T-helper 2 cell treated with Interferon-gamma antibody and Interleukin-4, amounts not matched to agents 100 ng/mL and 5 ng/mL, for 36 hours (primary cell): ENCODE data around the gene ATP8A1. TPM values are rescaled to one million over a fixed set of nuclear protein-coding genes. Genes with fewer than 3 reads are reported as not detected.
"Not testable (repeated sequence)": the region's sequence is repeated elsewhere in the genome, so short reads cannot be mapped to it uniquely, and the experiment has no call there.

Source experiments
- intact Hi-C: fragments of 100-400 bp; cut with micrococcal nuclease; formaldehyde crosslinking; loops from one replicate; pipeline ENCODE4 v1.15.1; 2023
- total RNA-seq: library from RNA; stranded (reverse); gene quantifications from 2 replicates; pipeline ENCODE4 v1.2.3, GENCODE V29; 2022

The ATP8A1 gene
- total RNA-seq, 1 donor from 2014 or later, result 22.1 TPM

DNA sequence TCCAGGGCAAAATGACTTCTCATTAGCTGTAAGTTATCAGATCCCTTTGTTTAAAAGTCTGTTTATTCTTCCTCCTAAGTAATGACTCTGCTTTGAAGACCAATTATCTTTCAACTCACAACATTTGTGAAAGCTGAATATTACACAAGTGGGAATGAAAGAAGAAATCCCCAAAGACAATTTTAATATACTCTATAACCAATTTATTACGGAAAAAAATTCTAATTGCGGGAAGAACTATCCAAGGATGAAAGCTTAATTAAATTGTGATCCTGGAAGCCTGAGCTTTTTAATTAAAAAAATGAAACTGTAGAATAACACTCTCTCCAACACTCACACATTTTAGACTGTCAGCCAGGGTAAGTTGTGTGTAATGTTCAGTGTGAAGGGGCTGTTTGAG is 275.2 kb downstream of the ATP8A1 start:
- intact Hi-C loops, result no loop called here

DNA sequence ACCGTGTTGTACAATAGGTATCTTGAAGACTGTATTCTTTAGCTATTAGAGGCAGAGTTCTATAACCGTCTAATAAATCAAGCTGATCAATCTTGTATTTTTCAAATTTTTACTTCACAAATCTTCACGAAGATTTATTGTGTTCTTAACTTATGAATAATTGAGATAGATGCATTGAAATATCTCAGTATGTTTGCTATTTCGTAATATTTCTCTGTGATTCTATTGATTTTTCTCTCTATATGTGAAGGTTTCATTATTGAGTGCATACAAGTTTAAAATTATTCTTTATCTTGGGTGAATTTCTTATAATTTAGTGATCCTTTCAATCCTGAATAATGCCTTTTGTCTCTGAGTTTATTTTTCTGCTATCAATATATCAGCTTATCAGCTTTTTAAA is 279.4 kb downstream of the ATP8A1 start:
- intact Hi-C loops, result no loop called here

DNA sequence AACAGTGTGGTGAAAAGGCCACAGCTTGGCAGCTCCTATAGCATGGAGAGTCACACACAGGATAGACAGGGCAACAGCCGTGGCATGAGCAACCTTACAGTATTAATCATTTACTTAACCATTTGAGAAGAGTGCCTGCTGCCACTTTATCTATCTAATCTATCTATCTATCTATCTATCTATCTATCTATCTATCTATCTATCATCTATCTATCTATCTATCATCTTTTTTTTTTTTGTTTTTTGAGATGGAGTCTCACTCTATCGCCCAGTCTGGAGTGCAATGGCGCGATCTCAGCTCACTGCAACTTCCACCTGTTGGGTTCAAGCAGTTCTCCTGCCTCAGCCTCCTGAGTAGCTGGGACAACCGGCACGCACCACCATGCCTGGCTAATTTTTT is 284.6 kb downstream of the ATP8A1 start:
- intact Hi-C loops, result not testable (repeated sequence)

DNA sequence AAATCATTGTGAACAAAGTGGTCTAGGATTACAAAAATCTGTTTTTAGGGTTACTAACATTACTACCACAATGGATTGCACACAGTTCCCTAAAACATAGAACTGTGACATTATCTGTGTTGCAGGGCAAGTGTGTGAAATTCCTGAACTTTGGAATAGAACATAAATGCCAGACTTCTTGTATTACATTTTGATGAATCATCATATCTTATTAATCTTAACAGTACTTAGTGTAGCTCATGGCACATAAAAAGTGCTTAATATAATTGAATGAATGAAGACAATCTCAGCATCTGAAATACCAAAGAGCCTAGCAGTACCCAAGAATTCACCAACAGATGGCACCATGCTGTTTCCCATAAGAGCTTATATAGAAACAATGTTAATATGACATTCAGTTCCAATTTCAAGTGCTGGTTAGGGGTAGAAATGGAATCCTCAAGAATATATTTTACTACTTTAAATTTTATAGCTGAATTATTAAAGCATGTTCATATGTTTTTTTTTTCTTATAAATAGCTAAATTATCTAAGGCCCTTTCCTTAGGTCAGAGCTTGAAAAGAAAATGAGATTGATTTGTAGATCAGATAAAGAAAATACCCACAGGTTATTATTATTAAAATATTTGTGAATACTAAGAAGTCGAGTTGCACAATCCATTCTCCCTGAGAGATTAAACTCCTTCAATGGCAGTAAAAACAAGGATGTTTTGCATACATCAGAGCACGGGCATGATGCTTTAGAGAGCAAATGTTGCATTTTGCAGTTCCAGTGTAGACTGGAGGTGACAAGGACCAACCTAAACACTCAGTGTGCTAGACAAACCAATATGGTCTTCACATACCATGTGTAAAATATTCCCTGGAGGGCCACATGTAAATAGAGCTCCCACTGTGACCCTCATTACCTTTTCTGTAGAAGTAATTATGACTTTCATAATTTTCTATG is 285.3 kb downstream of the ATP8A1 start:
- intact Hi-C loops, result loop anchor here (1.0 kb wide), 1 partner anchor 148 kb away; no protein-coding TSS in a partner anchor

GRCh38 chr4:42369489-42369888 is 287.4 kb downstream of the ATP8A1 start:
- intact Hi-C loops, result no loop called here

GRCh38 chr4:42366959-42367358 is 289.9 kb downstream of the ATP8A1 start:
- intact Hi-C loops, result no loop called here

- intact Hi-C loops, result no loop called here
These were observed 292.4 kb downstream of the ATP8A1 start for GRCh38 chr4:42364266-42365053.

GRCh38 chr4:42363614-42364013 is 293.3 kb downstream of the ATP8A1 start:
- intact Hi-C loops, result no loop called here

DNA sequence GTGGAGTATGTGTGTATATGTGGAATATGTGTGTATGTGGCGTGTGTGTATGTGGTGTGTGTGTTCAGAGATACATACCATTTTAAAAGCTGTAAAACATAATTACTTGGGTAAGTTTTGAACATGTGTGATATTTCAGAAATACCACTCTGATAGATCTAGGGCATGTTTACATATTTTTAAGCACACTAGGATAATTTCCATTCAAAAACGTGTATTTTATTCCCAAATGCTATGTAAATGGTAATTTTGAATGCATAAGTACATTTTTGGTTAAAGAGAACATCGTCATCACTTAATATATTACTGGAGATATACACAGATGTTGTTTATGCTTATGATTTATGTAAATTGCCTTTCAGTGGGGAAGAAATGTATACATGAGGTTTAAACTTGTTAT is 294.3 kb downstream of the ATP8A1 start:
- intact Hi-C loops, result no loop called here

DNA sequence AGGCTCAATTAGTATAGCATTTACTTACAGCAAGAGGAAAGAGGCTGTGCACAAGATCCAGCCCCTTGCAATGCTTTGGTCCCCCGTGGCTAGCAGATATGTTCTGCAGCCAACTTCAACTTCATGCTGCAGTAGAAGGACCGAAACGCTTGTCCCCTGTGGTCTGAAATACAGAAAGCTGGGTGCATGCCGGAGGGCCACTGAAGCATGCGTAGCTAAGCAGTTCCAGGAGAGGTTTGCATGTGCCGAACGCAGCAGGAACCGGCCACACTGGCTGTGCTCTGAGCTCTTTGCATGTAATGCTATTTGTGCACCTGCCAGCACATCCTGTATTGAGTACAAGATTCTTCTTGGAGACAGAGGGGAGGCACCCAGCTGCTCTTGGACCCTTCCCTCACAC is 295.4 kb downstream of the ATP8A1 start:
- intact Hi-C loops, result no loop called here

DNA sequence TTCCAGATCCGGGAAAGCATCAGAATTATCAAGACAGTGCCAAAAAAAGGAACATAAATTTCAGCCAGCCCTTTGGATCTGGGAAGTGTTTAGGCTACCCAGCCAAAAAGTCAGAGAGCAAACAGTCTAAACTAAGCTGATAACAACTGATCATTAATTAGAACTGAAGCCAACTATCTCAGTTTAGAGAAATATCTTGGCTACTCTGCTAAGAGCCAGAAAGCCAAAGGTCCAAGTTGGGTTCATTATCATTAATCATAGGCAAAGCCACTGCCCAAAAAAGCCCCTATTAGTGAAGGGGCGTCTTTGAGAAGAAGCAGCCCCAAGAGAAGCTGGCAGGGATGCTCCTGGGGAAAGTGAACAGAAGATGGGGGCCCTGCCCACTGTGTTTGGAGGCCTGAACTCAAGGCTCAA is 296.6 kb downstream of the ATP8A1 start:
- intact Hi-C loops, result no loop called here

DNA sequence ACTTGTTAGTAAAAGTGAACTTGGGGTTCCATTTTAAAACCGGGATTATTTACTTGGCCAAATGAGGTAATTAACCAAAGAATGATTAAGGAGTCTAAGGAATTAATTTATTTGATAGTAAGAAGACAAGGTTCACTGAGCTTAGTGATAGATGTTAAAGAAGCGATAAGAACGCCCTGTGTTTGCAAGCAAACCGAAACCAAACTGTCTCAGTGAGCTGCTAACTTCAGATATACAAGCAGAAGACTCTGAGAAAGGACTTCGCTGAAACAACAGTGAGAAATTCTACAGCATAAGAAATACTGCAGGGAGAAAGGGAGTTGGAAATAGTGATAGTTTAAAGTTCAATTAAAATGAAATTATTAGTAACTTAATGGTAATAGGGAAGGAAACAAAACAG is 297.2 kb downstream of the ATP8A1 start:
- intact Hi-C loops, result no loop called here

Other genes with a start within 250 kb of the ATP8A1 start
- not detected in 2 replicates for gene GRXCR1, start 235.6 kb upstream of the ATP8A1 start, total RNA-seq